RWPE2 (cell line): ENCODE measurements around the gene ACRV1.

Source experiments
- ATAC-seq: fragments of 200-7000 bp; cut with Tn5 transposase; 3 replicates; pipeline ENCODE4 v1.9.1; 2021; ENCODE audit warnings: low read depth
- DNase-seq: peaks from one replicate; pipeline ENCODE4 v3.0.0-alpha.2; 2020; ENCODE audit warnings: low spot score
- H3K27ac ChIP-seq: fragments of 450-650 bp; 2 replicates; pipeline ENCODE4 v1.5.1; 2017; ENCODE audit warnings: mild to moderate bottlenecking; ENCODE audit not compliant: poor library complexity, severe bottlenecking
- H3K27me3 ChIP-seq: fragments of 250-450 bp; sonication (Bioruptor Pico); 2 replicates; pipeline ENCODE4 v1.5.1; 2021; ENCODE audit warnings: mild to moderate bottlenecking, moderate library complexity; ENCODE audit not compliant: insufficient read depth, poor library complexity, severe bottlenecking
- H3K36me3 ChIP-seq: fragments of 250-450 bp; sonication (Bioruptor Pico); 2 replicates; pipeline ENCODE4 v1.5.1; 2020; ENCODE audit warnings: low read depth, mild to moderate bottlenecking, moderate library complexity
- H3K4me1 ChIP-seq: fragments of 250-450 bp; sonication (Bioruptor Pico); 2 replicates; pipeline ENCODE4 v1.5.1; 2021; ENCODE audit warnings: mild to moderate bottlenecking, moderate library complexity; ENCODE audit not compliant: insufficient read depth, poor library complexity, severe bottlenecking
- H3K4me3 ChIP-seq: fragments of 250-450 bp; sonication (Bioruptor Pico); 2 replicates; pipeline ENCODE4 v1.5.1; 2021; ENCODE audit warnings: mild to moderate bottlenecking, moderate library complexity; ENCODE audit not compliant: severe bottlenecking
- H3K9me3 ChIP-seq: fragments of 250-450 bp; sonication (Bioruptor Pico); 2 replicates; pipeline ENCODE4 v1.5.1; 2021; ENCODE audit warnings: mild to moderate bottlenecking, moderate library complexity; ENCODE audit not compliant: severe bottlenecking
- TF ChIP-seq, protein P1 (sequence below): fragments of 450-650 bp; IDR thresholded peaks from one replicate; pipeline ENCODE4 v1.5.1; 2017; ENCODE audit warnings: mild to moderate bottlenecking, moderate library complexity; ENCODE audit not compliant: poor library complexity, severe bottlenecking

Gene ACRV1

DNA sequence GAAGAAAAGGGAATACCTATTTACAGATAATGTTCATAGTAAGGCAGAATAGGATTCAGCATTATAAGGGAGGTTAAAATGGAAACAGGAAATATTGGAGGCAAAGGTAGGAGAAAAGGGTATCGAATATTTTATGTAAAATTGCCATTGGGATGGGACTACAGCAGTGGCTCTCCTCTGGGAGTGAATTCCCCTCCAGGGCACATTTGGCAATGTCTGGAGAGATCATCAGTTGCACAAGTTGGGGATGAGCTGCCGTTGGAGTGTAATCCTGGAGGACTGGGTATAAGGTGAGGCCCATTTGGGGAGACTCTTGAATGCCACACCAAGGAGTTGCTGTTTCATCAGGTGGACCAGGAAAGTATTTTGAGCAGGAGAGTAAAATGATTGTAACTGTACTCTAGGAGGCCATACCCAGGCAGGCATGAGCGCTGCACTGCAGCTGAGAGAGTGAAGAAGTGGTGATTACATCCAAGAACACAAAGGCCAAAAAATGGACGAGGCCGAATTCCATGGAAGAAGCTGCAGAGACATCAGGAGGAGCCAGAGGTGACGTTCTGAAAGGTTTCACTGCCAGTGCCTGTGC lies 8.7 kb upstream of the ACRV1 start:
- DNase-seq (no peak), ATAC-seq (peak; percentile 24; the same call in 1 of the 3 replicates)
- Histone ChIP-seq H3K4me1 (no peaks in the 10 kb centered on the region), H3K9me3 (no peaks in the 10 kb centered on the region), H3K36me3 (no peaks in the 10 kb centered on the region), H3K4me3 (no peak overlapping the region), H3K27me3 (no peaks in the 10 kb centered on the region), H3K27ac (no peak overlapping the region)
- TF ChIP-seq, protein P1, sequence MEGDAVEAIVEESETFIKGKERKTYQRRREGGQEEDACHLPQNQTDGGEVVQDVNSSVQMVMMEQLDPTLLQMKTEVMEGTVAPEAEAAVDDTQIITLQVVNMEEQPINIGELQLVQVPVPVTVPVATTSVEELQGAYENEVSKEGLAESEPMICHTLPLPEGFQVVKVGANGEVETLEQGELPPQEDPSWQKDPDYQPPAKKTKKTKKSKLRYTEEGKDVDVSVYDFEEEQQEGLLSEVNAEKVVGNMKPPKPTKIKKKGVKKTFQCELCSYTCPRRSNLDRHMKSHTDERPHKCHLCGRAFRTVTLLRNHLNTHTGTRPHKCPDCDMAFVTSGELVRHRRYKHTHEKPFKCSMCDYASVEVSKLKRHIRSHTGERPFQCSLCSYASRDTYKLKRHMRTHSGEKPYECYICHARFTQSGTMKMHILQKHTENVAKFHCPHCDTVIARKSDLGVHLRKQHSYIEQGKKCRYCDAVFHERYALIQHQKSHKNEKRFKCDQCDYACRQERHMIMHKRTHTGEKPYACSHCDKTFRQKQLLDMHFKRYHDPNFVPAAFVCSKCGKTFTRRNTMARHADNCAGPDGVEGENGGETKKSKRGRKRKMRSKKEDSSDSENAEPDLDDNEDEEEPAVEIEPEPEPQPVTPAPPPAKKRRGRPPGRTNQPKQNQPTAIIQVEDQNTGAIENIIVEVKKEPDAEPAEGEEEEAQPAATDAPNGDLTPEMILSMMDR = no peak

DNA sequence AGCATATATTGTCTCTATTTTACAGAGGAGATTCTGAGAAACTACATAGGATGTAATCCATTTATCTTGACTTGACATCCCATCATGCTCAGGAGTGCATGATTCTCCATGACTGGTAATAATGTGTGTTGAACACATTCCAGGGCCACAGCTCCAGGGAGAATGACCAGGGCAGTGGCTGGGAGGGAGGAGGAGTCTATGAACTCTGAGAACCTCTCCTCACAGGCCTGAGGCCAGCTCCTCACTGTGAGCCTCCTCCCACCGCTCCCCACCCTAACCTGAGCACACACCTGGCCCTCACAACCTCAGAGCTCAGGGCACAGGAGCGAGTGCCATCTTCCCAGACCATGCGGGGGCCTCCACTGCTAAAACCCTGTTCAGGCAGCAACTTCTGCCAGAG lies 8.0 kb upstream of the ACRV1 start:
- Histone ChIP-seq H3K27ac (no peak overlapping the region), H3K9me3 (no peaks in the 10 kb centered on the region), H3K4me1 (no peaks in the 10 kb centered on the region), H3K27me3 (no peaks in the 10 kb centered on the region), H3K36me3 (no peaks in the 10 kb centered on the region), H3K4me3 (no peak overlapping the region)
- no peak for ATAC-seq
- DNase-seq = no peak
- TF ChIP-seq, protein P1 = no peak

DNA sequence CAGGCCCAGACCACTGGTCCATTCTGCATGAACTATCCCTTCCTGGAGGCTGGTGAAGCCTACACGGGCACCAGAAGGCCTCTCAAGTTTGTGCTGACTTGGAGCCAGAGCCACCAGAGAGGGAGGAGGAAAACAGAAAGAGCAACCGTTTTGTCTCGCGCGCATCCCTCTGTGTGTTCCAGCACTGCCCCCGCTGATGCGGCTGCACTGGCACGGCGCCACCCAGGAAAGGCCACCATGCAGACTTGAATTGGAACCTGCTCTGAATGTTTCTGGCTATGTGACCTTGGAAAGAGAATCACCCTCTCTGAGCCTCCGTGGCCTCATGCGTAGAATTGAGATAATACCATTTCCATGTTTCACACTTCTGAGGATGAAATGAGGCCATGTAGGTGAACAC lies 7.4 kb upstream of the ACRV1 start:
- H3K9me3 ChIP-seq = no peaks in the 10 kb centered on the region
- H3K27ac ChIP-seq = no peak overlapping the region
- DNase-seq (no peak), ATAC-seq (no peak)
- H3K4me1 ChIP-seq = no peaks in the 10 kb centered on the region
- TF ChIP-seq, protein P1 = no peak
- H3K36me3 ChIP-seq = no peaks in the 10 kb centered on the region
- no peaks in the 10 kb centered on the region for H3K27me3 ChIP-seq
- H3K4me3 ChIP-seq = no peak overlapping the region

DNA sequence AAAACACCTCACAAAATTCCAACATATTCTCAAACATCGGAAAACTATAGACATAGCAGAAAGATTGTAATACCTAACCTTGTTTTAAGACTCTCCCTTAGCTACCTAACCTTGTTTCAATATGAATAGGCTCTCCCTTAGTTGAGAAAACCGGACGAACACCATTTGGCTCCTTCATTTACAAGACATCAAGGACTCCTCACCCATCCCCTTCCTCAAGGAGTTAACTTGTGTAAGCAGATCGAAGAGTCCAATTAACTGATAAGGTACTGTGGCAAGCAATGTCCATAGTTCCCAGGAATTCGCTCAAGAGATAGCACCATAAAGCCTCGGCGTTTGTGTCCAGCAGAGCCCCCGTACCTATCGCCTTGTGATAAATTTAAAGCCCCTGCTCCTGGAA lies 4.6 kb upstream of the ACRV1 start:
- TF ChIP-seq, protein P1 = no peak
- Histone ChIP-seq H3K27ac (no peak overlapping the region), H3K4me1 (no peaks in the 10 kb centered on the region), H3K4me3 (no peak overlapping the region), H3K36me3 (no peaks in the 10 kb centered on the region), H3K27me3 (no peaks in the 10 kb centered on the region), H3K9me3 (no peaks in the 10 kb centered on the region)
- ATAC-seq (no peak), DNase-seq (no peak)

DNA sequence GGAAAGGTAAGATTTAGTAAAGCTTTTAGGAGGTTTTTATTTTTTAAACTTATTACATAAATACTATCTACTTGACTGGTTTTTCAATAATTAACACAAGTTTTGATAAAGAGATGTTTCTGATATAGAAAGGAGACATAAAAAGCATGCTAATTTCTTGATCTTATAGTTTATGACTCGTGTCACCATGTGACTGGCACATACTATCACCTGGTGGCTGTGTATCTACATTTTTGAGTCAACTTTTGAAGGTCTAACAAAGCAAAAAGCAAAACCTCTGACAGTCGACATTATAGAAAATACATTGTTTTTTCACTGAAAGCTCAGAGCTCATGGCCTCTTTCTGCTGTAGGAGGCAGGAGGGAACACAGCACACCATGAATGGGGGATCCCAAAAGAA lies 810 bp downstream of the ACRV1 start:
- ATAC-seq = no peak
- H3K36me3 ChIP-seq = peaks cover 26% of the 10 kb centered on the region
- DNase-seq = no peak

More for the DNA sequence above, 810 bp downstream of the ACRV1 start:
- H3K4me3 ChIP-seq = no peak overlapping the region
- no peaks in the 10 kb centered on the region for H3K27me3 ChIP-seq
- TF ChIP-seq, protein P1 = peak; percentile 22
- H3K9me3 ChIP-seq = no peaks in the 10 kb centered on the region
- no peaks in the 10 kb centered on the region for H3K4me1 ChIP-seq
- H3K27ac ChIP-seq = no peak overlapping the region
